Ectodermal cell (in vitro differentiated cells): ENCODE measurements around the gene EVI2B.
"Not testable (repeated sequence)": the region's sequence is repeated elsewhere in the genome, so short reads cannot be mapped to it uniquely, and the experiment has no call there.

Source experiments
- H3K27ac ChIP-seq: 2 replicates; pipeline ENCODE4 v1.7.0; 2013; ENCODE audit warnings: mild to moderate bottlenecking, low read depth, low read length; ENCODE audit not compliant: insufficient read depth, poor library complexity, severe bottlenecking
- H3K27me3 ChIP-seq: 2 replicates; pipeline ENCODE4 v1.7.0; 2013; ENCODE audit warnings: mild to moderate bottlenecking, low read length; ENCODE audit not compliant: insufficient read depth, control insufficient read depth, poor library complexity, severe bottlenecking
- H3K36me3 ChIP-seq: one replicate; pipeline ENCODE4 v1.7.0; 2013; ENCODE audit warnings: low read length; ENCODE audit not compliant: control insufficient read depth, insufficient read depth
- H3K4me1 ChIP-seq: one replicate; pipeline ENCODE4 v1.7.0; 2013; ENCODE audit warnings: low read length; ENCODE audit not compliant: control insufficient read depth, insufficient read depth
- H3K4me3 ChIP-seq: 2 replicates; pipeline ENCODE4 v1.7.0; 2013; ENCODE audit warnings: low read depth, low read length, control low read depth; ENCODE audit not compliant: insufficient read depth
- H3K9me3 ChIP-seq: 2 replicates; pipeline ENCODE4 v1.7.0; 2013; ENCODE audit warnings: mild to moderate bottlenecking, low read length, moderate library complexity; ENCODE audit not compliant: control insufficient read depth
- WGBS, 2 experiments: methylation state at CpG; one replicate each; pipeline ENCODE4 v1.1.7; 2013; ENCODE audit warnings: missing lambda C conversion rate in 2 of 2; 5-methylcytosine and 5-hydroxymethylcytosine counted together

EVI2B gene

GRCh38 chr17:31327534-31328159 is 13.8 kb upstream of the EVI2B start:
- 95 to 97% methylated on average over 12 of the region's 12 CpGs for WGBS, 2 experiments
- Histone ChIP-seq H3K4me3 (no peak overlapping the region), H3K27me3 (no peaks in the 10 kb centered on the region), H3K36me3 (peaks cover 5% of the 10 kb centered on the region), H3K4me1 (no peaks in the 10 kb centered on the region), H3K9me3 (no peaks in the 10 kb centered on the region), H3K27ac (no peak overlapping the region)

- Histone ChIP-seq H3K27me3 (no peaks in the 10 kb centered on the region), H3K36me3 (peaks cover 5% of the 10 kb centered on the region), H3K27ac (no peak overlapping the region), H3K4me1 (no peaks in the 10 kb centered on the region), H3K4me3 (no peak overlapping the region), H3K9me3 (no peaks in the 10 kb centered on the region)
Observed at GRCh38 chr17:31323551-31323950, 9.7 kb upstream of the EVI2B start.

GRCh38 chr17:31321966-31322365 is 8.1 kb upstream of the EVI2B start:
- 93 to 98% methylated on average over 3 to 4 of the region's 4 CpGs for WGBS, 2 experiments

GRCh38 chr17:31321481-31321880 is 7.6 kb upstream of the EVI2B start, which contains the start of gene EVI2A:
TSS of gene EVI2A (minus strand) at chr17:31321622. CDS start at chr17:31319013, 2,609 bp downstream.
- H3K36me3 ChIP-seq, result no peaks in the 10 kb centered on the region
- no peaks in the 10 kb centered on the region for H3K27me3 ChIP-seq
- H3K4me3 ChIP-seq, result no peak within 1 kb of the TSS
- H3K27ac ChIP-seq, result no peak within 1 kb of the TSS
- WGBS, 2 experiments, result 71 to 78% methylated on average over 2 to 3 of the region's 3 CpGs
- H3K9me3 ChIP-seq, result no peaks in the 10 kb centered on the region
- H3K4me1 ChIP-seq, result peaks cover 7% of the 10 kb centered on the region

More at GRCh38 chr17:31321966-31322365, 8.1 kb upstream of the EVI2B start:
- Histone ChIP-seq H3K9me3 (no peaks in the 10 kb centered on the region), H3K4me1 (peaks cover 7% of the 10 kb centered on the region), H3K27ac (no peak overlapping the region), H3K27me3 (no peaks in the 10 kb centered on the region), H3K36me3 (no peaks in the 10 kb centered on the region), H3K4me3 (no peak overlapping the region)

GRCh38 chr17:31320791-31321190 is 6.9 kb upstream of the EVI2B start:
- WGBS, 2 experiments, result 96 to 100% methylated on average over 1 of the region's 1 CpG
- H3K4me3 ChIP-seq, result no peak overlapping the region

GRCh38 chr17:31320241-31320640 is 6.4 kb upstream of the EVI2B start:
- no CpG with 5 or more reads among the region's 2 CpGs for WGBS, 2 experiments
- peaks cover 7% of the 10 kb centered on the region for H3K4me1 ChIP-seq
- no peaks in the 10 kb centered on the region for H3K9me3 ChIP-seq
- no peak overlapping the region for H3K4me3 ChIP-seq
- H3K27me3 ChIP-seq, result no peaks in the 10 kb centered on the region
- no peaks in the 10 kb centered on the region for H3K36me3 ChIP-seq
- H3K27ac ChIP-seq, result no peak overlapping the region

More at GRCh38 chr17:31320791-31321190, 6.9 kb upstream of the EVI2B start:
- H3K27ac ChIP-seq, result no peak overlapping the region
- no peaks in the 10 kb centered on the region for H3K9me3 ChIP-seq
- H3K4me1 ChIP-seq, result peaks cover 7% of the 10 kb centered on the region
- no peaks in the 10 kb centered on the region for H3K27me3 ChIP-seq
- no peaks in the 10 kb centered on the region for H3K36me3 ChIP-seq

- Histone ChIP-seq H3K27ac (no peak overlapping the region), H3K36me3 (no peaks in the 10 kb centered on the region), H3K9me3 (no peaks in the 10 kb centered on the region), H3K4me3 (no peak overlapping the region), H3K4me1 (peaks cover 7% of the 10 kb centered on the region), H3K27me3 (no peaks in the 10 kb centered on the region)
- 88 to 90% methylated on average over 3 to 4 of the region's 5 CpGs for WGBS, 2 experiments
Observed at GRCh38 chr17:31318851-31319661, 5.2 kb upstream of the EVI2B start.

GRCh38 chr17:31318298-31318801 is 4.5 kb upstream of the EVI2B start:
- no peak overlapping the region for H3K4me3 ChIP-seq
- peak overlapping the region; percentile 19 for H3K27ac ChIP-seq
- WGBS, 2 experiments, result 92 to 96% methylated on average over 8 of the region's 8 CpGs
- no peaks in the 10 kb centered on the region for H3K36me3 ChIP-seq
- no peaks in the 10 kb centered on the region for H3K9me3 ChIP-seq
- no peaks in the 10 kb centered on the region for H3K27me3 ChIP-seq
- H3K4me1 ChIP-seq, result peaks cover 7% of the 10 kb centered on the region

- no peaks in the 10 kb centered on the region for H3K27me3 ChIP-seq
- peaks cover 7% of the 10 kb centered on the region for H3K4me1 ChIP-seq
- 93 to 100% methylated on average over 2 of the region's 3 CpGs for WGBS, 2 experiments
Observed at GRCh38 chr17:31314782-31315100, 887 bp upstream of the EVI2B start.

GRCh38 chr17:31312223-31312622 is 1.6 kb downstream of the EVI2B start:
- not testable (repeated sequence) for H3K36me3 ChIP-seq, H3K27ac ChIP-seq, H3K9me3 ChIP-seq, H3K4me3 ChIP-seq, H3K27me3 ChIP-seq, H3K4me1 ChIP-seq
- 92 to 98% methylated on average over 6 of the region's 7 CpGs for WGBS, 2 experiments

More at GRCh38 chr17:31314782-31315100, 887 bp upstream of the EVI2B start:
- Histone ChIP-seq H3K9me3 (no peaks in the 10 kb centered on the region), H3K36me3 (no peaks in the 10 kb centered on the region), H3K27ac (no peak overlapping the region), H3K4me3 (no peak overlapping the region)
